Heart right ventricle (tissue), 16 donors: ENCODE data around the gene ANKRD12. TPM values are rescaled to one million over a fixed set of nuclear protein-coding genes. Genes with fewer than 3 reads are reported as not detected.
"Not testable (repeated sequence)": the region's sequence is repeated elsewhere in the genome, so short reads cannot be mapped to it uniquely, and the experiment has no call there.

ENCODE experiments used
- ATAC-seq, 8 donors: fragments of 200-7000 bp; cut with Tn5 transposase; one replicate each; pipeline ENCODE4 v1.9.1; 2020; ENCODE audit warnings: mild to moderate bottlenecking in 8 of 8, moderate library complexity in 8 of 8, moderate number of reproducible peaks in 1 of 8
- DNase-seq, 2 donors: peaks; one replicate each; pipeline ENCODE4 v3.0.0-alpha.2; 2020
- H3K27ac ChIP-seq, 10 donors: fragments of 200-600 bp; sonication (generic) in 2 of 10; one replicate each; pipeline versions ENCODE4 v1.5.0 to v1.8.0; 2020 to 2022; ENCODE audit warnings: mild to moderate bottlenecking in 3 of 10
- H3K27me3 ChIP-seq, 7 donors: fragments of 200-600 bp; one replicate each; pipeline ENCODE4 v1.8.0; 2021 to 2022; ENCODE audit warnings: mild to moderate bottlenecking in 2 of 7
- H3K36me3 ChIP-seq, 9 donors: fragments of 200-600 bp; sonication (generic) in 1 of 9; one replicate each; pipeline versions ENCODE4 v1.5.0 to v1.8.0; 2020 to 2022; ENCODE audit warnings: mild to moderate bottlenecking in 2 of 9
- H3K4me1 ChIP-seq, 9 donors: fragments of 200-600 bp; sonication (generic) in 1 of 9; one replicate each; pipeline versions ENCODE4 v1.5.0 to v1.8.0; 2020 to 2022; ENCODE audit warnings: mild to moderate bottlenecking in 4 of 9
- H3K4me3 ChIP-seq, 10 donors: fragments of 200-600 bp; sonication (generic) in 2 of 10; one replicate each; pipeline versions ENCODE4 v1.5.0 to v1.8.0; 2020 to 2022; ENCODE audit warnings: mild to moderate bottlenecking in 7 of 10, moderate library complexity in 2 of 10
- H3K9me3 ChIP-seq, 11 donors: fragments of 200-600 bp in 10 of 11; sonication (generic) in 2 of 11; one replicate each; pipeline versions ENCODE4 v1.5.0 to v1.8.0; 2013 to 2022; ENCODE audit warnings: mild to moderate bottlenecking in 2 of 11, control low read depth in 1 of 11, moderate library complexity in 1 of 11
- WGBS, 2 donors: extraction: QIAGEN DNeasy Blood & Tissue Kit; methylation state at CpG; one replicate each; pipeline ENCODE4 v1.1.7; 2013; ENCODE audit warnings: inconsistent platforms in 1 of 2; 5-methylcytosine and 5-hydroxymethylcytosine counted together
- intact Hi-C, 10 donors: fragments of 100-400 bp; cut with DNase I; formaldehyde crosslinking; loops; one replicate each; pipeline versions ENCODE4 v1.11.1 to v1.14.2; 2022
- polyA plus RNA-seq, 2 donors: library from polyadenylated mRNA; stranded (reverse); fragments of 200-250 nt; gene quantifications; one replicate each; pipeline ENCODE4 v1.2.3, GENCODE V29; 2013
- total RNA-seq, 10 donors: library from RNA; stranded (reverse); fragmentation: NEBNext Ultra II Directional in 3 of 10; extraction: Animal tissue kit (Norgen Biotek cat#: 25700) in 3 of 10; gene quantifications; one replicate each; pipeline versions ENCODE4 v1.2.1 to v1.2.4, GENCODE V29; 2021 to 2023
- TF ChIP-seq, protein P1 (sequence below), 9 donors: fragments of 200-600 bp; sonication (generic) in 2 of 9; IDR thresholded peaks; one replicate each; pipeline versions ENCODE4 v1.5.0 to v1.8.0; 2021 to 2022; ENCODE audit warnings: antibody characterized with exemption in 9 of 9, mild to moderate bottlenecking in 5 of 9, moderate library complexity in 1 of 9
- donor health status: Arrhythmogenic right ventricular cardiomyopathy.
- donor health status: ischemic (EF 13 %, LVEDD 7.1; RV severe dilation, severe dysfunction).
- donor health status: healthy with polysubstance abuse.
- donor health status: DM: no; HTN: yes; CAD: no.
- donor health status: DM: no; HTN: no; CAD: no.
- donor health status: ischemic (EF 25% LVEDD 6.9; RV normal size, moderate dysfunction).
- donor health status: ischemic (EF 25% LVEDD 5.7; RV mildly dilated, moderate dysfunction).
- donor health status: healthy.
- donor health status: DM: yes; HTN: yes; CAD: no.
- donor health status: Ischemic cardiomyopathy.
- donor health status: ischemic (EF 35%, LVEDD 5.7; RV mildly dilated, moderate dysfunction).
- donor health status: nonischemic (EF 11% LVEDD 7.7; RV severe dilation, severe dysfunction).
- donor health status: DM: yes; HTN: yes; CAD: no.
- donor health status: PGD.
- donor health status: ischemic (EF 29% LVEDD 5.4; RV normal size, mild dysfunction).
- donor health status: nonischemic (EF 23%, LVEDD 6.1; RV moderate dilation, normal function).

Gene ANKRD12
- total and polyA plus RNA-seq, 12 donors, result 3.1 to 70.2 (median 55.5) TPM

DNA sequence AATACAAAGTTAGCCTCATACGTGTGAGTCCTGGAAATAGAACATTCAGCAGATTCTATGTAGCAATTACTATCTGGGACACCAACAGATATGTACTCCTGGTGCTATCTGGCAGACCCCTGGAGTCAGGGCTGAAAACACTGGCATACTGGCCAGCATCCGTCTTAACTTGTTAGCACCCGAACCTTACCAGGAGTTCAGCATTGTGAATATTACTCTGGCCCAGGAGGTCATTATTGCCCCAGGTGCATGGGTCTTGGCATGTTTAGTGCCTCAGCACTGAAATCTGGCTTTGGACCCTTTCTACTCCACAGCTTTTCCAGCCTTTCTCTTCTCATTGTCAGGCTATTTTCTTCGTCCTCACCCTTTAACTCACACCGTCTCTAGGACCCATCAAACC lies 46.0 kb upstream of the ANKRD12 start:
- Histone ChIP-seq H3K27ac (no peak overlapping the region), H3K9me3 (no peaks in the 10 kb centered on the region), H3K4me3 (no peak overlapping the region), H3K4me1 (peaks cover 0 to 35% (median 6%) of the 10 kb centered on the region in 9 donors), H3K27me3 (no peaks in the 10 kb centered on the region), H3K36me3 (no peaks in the 10 kb centered on the region)
- no peak for DNase-seq
- intact Hi-C loops, result no loop called here
- TF ChIP-seq, protein P1, sequence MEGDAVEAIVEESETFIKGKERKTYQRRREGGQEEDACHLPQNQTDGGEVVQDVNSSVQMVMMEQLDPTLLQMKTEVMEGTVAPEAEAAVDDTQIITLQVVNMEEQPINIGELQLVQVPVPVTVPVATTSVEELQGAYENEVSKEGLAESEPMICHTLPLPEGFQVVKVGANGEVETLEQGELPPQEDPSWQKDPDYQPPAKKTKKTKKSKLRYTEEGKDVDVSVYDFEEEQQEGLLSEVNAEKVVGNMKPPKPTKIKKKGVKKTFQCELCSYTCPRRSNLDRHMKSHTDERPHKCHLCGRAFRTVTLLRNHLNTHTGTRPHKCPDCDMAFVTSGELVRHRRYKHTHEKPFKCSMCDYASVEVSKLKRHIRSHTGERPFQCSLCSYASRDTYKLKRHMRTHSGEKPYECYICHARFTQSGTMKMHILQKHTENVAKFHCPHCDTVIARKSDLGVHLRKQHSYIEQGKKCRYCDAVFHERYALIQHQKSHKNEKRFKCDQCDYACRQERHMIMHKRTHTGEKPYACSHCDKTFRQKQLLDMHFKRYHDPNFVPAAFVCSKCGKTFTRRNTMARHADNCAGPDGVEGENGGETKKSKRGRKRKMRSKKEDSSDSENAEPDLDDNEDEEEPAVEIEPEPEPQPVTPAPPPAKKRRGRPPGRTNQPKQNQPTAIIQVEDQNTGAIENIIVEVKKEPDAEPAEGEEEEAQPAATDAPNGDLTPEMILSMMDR (IDR thresholded peaks at IDR 0.05), result no peak
- ATAC-seq, result no peak
- 89 to 91% methylated on average over 5 of the region's 5 CpGs for WGBS, 2 donors

DNA sequence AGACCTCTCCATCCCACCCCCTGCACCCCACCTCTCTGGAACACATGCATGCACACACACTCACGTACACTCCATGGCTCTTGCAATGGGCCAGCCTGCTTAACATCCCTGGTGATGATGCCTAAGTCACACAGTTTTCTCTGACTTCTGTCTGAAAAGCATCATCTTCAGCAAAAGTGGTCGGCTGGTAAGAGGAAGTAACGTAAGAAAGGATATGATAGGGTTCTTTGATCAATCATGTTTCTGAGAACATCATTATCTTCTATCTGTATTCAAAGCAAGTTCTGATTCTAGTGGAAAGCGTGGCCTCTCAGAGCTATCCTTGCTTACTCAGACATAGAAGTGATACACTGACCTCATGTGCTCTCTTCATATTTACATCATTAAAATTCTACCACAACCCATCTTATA lies 45.5 kb upstream of the ANKRD12 start:
- Histone ChIP-seq H3K4me3 (no peak overlapping the region), H3K4me1 (peaks cover 0 to 40% (median 6%) of the 10 kb centered on the region in 9 donors), H3K27ac (no peak overlapping the region), H3K27me3 (no peaks in the 10 kb centered on the region), H3K9me3 (no peaks in the 10 kb centered on the region), H3K36me3 (no peaks in the 10 kb centered on the region)
- DNase-seq (no peak), ATAC-seq (no peak)
- intact Hi-C loops, result no loop called here
- TF ChIP-seq, protein P1 (IDR thresholded peaks at IDR 0.05), result no peak
- 83 to 85% methylated on average over 4 of the region's 4 CpGs for WGBS, 2 donors

DNA sequence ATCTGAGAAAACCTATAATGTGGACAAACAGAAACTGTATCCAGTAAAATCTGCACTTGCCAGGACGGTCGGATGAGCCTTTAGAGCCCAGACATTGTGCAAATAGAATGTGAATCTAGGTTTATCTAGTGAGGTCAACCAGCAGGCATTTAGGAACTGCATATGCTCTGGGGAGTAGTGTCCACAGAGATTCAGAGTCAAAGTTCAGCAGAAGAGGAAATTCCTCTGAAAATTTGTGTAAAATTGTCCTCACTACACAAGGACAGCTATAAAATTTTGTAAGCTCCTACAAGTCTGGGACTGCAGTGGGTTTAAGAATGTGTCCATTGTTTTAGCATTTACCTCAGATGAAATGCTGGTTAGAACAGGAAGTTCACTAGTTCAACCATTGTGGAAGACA lies 43.9 kb upstream of the ANKRD12 start:
- 47 to 54% methylated on average over 2 of the region's 2 CpGs for WGBS, 2 donors
- Histone ChIP-seq H3K27me3 (no peaks in the 10 kb centered on the region), H3K27ac (peak overlapping the region in 3 of 10 donors; percentile 45 to 61 (median 48)), H3K36me3 (no peaks in the 10 kb centered on the region), H3K4me1 (peaks cover 0 to 41% (median 6%) of the 10 kb centered on the region in 9 donors), H3K9me3 (no peaks in the 10 kb centered on the region), H3K4me3 (no peak overlapping the region)
- intact Hi-C loops, result no loop called here
- DNase-seq (no peak), ATAC-seq (peak in 6 of 8 donors; percentile 35 to 67 (median 56))
- TF ChIP-seq, protein P1 (IDR thresholded peaks at IDR 0.05), result no peak

DNA sequence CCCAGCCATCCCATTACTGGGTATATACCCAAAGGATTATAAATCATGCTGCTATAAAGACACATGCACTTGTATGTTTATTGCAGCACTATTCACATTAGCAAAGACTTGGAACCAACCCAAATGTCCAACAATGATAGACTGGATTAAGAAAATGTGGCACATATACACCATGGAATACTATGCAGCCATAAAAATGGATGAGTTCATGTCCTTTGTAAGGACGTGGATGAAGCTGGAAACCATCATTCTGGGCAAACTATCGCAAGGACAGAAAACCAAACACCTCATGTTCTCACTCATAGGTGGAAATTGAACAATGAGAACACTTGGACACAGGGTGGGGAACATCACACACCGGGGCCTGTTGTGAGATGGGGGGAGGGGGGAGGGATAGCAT lies 43.5 kb upstream of the ANKRD12 start:
- H3K36me3 ChIP-seq, H3K27me3 ChIP-seq, ATAC-seq, H3K9me3 ChIP-seq, DNase-seq, intact Hi-C loops, H3K4me3 ChIP-seq: not testable (repeated sequence)
- Histone ChIP-seq H3K27ac (peak overlapping the region in 1 of 10 donors; percentile 48), H3K4me1 (peaks cover 0 to 41% (median 6%) of the 10 kb centered on the region in 9 donors)
- 85 to 89% methylated on average over 3 of the region's 3 CpGs for WGBS, 2 donors

DNA sequence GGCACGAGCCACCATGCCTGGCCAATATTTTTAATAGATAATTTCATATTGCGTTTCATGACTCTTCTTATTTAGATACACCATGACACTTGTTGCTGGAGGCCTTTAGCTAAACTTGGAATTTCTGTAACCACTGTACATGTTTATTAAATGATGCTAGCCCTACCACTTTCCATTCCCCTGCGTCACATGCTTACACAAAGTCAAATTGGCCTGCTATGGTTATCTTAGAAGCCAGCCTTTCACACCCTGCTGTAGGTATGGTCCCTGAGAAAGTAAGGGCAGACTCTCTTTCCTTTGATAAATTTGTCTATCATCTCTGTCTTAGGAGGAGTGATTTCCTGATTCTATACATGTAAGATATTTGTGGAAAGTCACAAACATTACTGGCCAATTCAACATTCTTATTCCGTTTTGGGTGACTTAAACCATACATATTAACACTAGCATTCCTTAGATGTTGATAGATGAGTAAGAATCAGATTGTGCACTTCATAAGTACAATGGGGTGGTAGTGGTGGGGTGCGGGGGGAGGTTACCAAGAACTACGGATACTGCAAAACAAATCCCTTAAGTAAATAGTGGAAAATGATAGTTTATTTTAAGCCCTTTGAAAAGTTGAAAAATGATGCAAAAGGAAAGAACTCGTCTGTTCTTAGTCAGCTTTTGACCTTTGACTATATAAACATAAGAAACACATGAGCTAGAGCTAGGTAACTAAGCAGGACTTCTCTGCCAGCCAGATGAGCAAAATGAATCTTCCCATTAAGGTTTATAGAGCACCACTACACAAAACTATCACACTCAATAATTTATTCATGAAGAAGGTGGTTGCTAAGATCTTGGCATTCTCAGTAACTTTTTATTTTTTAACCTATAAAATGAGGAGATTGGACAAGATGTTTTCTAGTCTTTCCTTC lies 42.0 kb upstream of the ANKRD12 start:
- WGBS, 2 donors, result 82 to 85% methylated on average over 7 of the region's 7 CpGs
- DNase-seq (no peak), ATAC-seq (no peak)
- H3K27me3 ChIP-seq, result no peaks in the 10 kb centered on the region
- H3K4me1 ChIP-seq, result peaks cover 0 to 41% (median 6%) of the 10 kb centered on the region in 9 donors
- H3K9me3 ChIP-seq, result no peaks in the 10 kb centered on the region
- no peaks in the 10 kb centered on the region for H3K36me3 ChIP-seq
- TF ChIP-seq, protein P1 (IDR thresholded peaks at IDR 0.05), result no peak
- H3K27ac ChIP-seq, result peak overlapping the region in 1 of 10 donors; percentile 60
- intact Hi-C loops, result no loop called here
- H3K4me3 ChIP-seq, result no peak overlapping the region
